ENCODE measurements around the gene PCBP2. TPM values are rescaled to one million over a fixed set of nuclear protein-coding genes. Genes with fewer than 3 reads are reported as not detected.

The PCBP2 gene
- total and polyA plus RNA-seq, 2 experiments from 2014 or later, result 132 to 389 TPM

DNA sequence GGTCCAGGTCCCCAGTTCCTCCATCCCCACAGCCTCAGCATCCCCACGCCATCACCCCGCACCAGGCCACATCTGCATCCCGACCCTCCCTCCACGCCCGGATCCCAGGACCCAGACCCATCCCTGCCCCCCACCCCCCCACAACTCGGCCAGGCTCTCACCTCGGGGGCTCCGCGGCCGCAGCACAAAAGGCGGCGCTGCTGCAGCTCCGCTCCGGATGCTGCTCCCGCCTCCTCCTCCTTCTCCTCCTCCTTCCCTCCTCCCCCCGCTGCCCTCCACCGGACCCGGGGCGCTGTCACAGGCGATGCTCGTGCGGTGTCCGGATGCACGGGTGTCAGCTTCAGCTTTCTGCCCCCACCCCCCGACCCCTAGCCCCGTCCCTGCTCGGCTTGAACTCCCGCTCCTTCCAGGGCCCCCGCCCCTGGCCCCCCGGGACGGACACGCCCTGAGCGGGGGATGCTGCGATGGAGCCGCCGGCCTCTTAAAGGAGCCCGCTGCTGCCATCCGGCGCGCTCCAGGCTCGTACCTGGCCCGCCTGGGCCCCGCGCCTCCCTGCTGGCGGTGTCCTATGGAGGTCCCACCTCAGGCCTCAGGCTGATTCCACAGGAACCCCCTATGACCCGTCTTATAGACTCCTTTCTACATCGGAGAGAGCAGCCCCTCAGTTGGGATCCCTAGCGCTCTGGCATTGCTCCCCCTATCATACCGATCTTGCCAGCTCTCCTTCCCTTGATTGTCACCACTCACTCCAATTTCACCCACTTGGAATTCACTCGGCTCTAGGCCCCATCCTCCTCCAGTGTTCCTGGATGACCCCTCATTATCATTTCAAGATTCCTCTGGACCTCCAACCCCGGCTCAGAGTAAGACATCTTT is 47.6 kb downstream of the PCBP2 start, which contains the start of gene MAP3K12:
MAP3K12 (minus strand) TSS at position 193 of the 876 bp plus-strand sequence. CDS start 12,067 bp downstream, outside the sequence.
- H3K27ac ChIP-seq, result peak within 1 kb of the TSS; percentile 98
- 3% methylated on average over 29 of the region's 51 CpGs for WGBS (ENCODE audit: low lambda C conversion rate, missing lambda C conversion rate)
- H3K36me3 ChIP-seq (replicated peaks; ENCODE audit: insufficient read depth, low read depth), result no peaks in the 10 kb centered on the region
- no peaks in the 10 kb centered on the region for H4K20me1 ChIP-seq (ENCODE audit: insufficient read depth, poor library complexity, severe bottlenecking)
- H3K4me2 ChIP-seq, result peak within 1 kb of the TSS; percentile 81
- H3K27me3 ChIP-seq, result no peaks in the 10 kb centered on the region
- peak within 1 kb of the TSS; percentile 26 for H2AFZ ChIP-seq
- no peaks in the 10 kb centered on the region for H3K9me2 ChIP-seq (replicated peaks; ENCODE audit: insufficient read depth)
- H3K9me3 ChIP-seq (ENCODE audit: low read depth), result no peaks in the 10 kb centered on the region
- DNase-seq (ENCODE audit: low spot score), result peak; percentile 76
- H3K4me3 ChIP-seq, result peak within 1 kb of the TSS; percentile 26
- peaks cover 43% of the 10 kb centered on the region for H3K79me2 ChIP-seq
- TF ChIP-seq EZH2 (IDR thresholded peaks at IDR 0.05; ENCODE audit: borderline replicate concordance) (no peak), EZH2phosphoT487 (IDR thresholded peaks at IDR 0.05; ENCODE audit: low read depth, severe bottlenecking, unreplicated experiment) (no peak)
- TF ChIP-seq, protein P1, sequence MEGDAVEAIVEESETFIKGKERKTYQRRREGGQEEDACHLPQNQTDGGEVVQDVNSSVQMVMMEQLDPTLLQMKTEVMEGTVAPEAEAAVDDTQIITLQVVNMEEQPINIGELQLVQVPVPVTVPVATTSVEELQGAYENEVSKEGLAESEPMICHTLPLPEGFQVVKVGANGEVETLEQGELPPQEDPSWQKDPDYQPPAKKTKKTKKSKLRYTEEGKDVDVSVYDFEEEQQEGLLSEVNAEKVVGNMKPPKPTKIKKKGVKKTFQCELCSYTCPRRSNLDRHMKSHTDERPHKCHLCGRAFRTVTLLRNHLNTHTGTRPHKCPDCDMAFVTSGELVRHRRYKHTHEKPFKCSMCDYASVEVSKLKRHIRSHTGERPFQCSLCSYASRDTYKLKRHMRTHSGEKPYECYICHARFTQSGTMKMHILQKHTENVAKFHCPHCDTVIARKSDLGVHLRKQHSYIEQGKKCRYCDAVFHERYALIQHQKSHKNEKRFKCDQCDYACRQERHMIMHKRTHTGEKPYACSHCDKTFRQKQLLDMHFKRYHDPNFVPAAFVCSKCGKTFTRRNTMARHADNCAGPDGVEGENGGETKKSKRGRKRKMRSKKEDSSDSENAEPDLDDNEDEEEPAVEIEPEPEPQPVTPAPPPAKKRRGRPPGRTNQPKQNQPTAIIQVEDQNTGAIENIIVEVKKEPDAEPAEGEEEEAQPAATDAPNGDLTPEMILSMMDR (IDR thresholded peaks at IDR 0.05; ENCODE audit: poor library complexity), result no peak
- H3K4me1 ChIP-seq (ENCODE audit: insufficient read depth), result peaks cover 30% of the 10 kb centered on the region

DNA sequence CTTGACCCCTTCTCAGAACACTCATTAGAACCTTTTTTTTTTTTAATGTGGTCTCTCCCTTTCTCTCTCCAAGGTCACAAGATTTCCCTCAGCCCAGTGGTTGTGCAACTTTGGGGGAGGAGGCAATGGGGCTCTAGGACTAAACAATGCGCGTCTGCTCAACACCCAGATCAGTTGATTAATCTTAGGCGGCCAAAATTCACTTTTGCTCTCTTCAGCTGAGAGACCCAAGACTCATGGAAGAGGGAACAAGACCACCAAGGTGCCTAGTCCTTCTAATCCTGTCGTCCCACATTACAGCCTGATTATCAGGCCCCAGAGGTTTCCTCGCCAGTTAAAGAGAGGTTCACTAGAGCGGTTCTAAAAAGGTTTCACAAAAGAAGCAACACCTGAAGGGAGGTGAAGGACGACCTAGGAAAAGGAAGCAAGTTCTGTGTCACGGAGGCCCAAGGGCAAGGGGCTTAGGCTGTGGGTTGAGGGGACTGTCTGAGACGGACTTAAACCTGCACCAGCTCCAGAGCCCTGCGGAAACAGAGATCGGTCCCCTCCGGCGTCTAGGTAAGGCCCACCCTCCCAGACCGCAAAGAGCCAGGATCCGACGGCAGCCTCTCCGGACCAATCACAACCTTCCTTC is 48.4 kb downstream of the PCBP2 start:
- WGBS (ENCODE audit: low lambda C conversion rate, missing lambda C conversion rate), result 7% methylated on average over 17 of the region's 17 CpGs
- no peaks in the 10 kb centered on the region for H4K20me1 ChIP-seq (ENCODE audit: insufficient read depth, poor library complexity, severe bottlenecking)
- peaks cover 38% of the 10 kb centered on the region for H3K79me2 ChIP-seq
- peak overlapping the region; percentile 98 for H3K27ac ChIP-seq
- no peaks in the 10 kb centered on the region for H3K27me3 ChIP-seq
- no peaks in the 10 kb centered on the region for H3K36me3 ChIP-seq (replicated peaks; ENCODE audit: insufficient read depth, low read depth)
- peaks cover 30% of the 10 kb centered on the region for H3K4me1 ChIP-seq (ENCODE audit: insufficient read depth)
- peak overlapping the region; percentile 81 for H3K4me2 ChIP-seq
- peak; percentile 76 for DNase-seq (ENCODE audit: low spot score)
- peak overlapping the region; percentile 26 for H3K4me3 ChIP-seq
- H2AFZ ChIP-seq, result peak overlapping the region; percentile 26
- H3K9me3 ChIP-seq (ENCODE audit: low read depth), result no peaks in the 10 kb centered on the region
- H3K9me2 ChIP-seq (replicated peaks; ENCODE audit: insufficient read depth), result no peaks in the 10 kb centered on the region
- TF ChIP-seq EZH2phosphoT487 (IDR thresholded peaks at IDR 0.05; ENCODE audit: low read depth, severe bottlenecking, unreplicated experiment) (no peak), EZH2 (IDR thresholded peaks at IDR 0.05; ENCODE audit: borderline replicate concordance) (no peak)
- TF ChIP-seq, protein P1 (IDR thresholded peaks at IDR 0.05; ENCODE audit: poor library complexity), result no peak

DNA sequence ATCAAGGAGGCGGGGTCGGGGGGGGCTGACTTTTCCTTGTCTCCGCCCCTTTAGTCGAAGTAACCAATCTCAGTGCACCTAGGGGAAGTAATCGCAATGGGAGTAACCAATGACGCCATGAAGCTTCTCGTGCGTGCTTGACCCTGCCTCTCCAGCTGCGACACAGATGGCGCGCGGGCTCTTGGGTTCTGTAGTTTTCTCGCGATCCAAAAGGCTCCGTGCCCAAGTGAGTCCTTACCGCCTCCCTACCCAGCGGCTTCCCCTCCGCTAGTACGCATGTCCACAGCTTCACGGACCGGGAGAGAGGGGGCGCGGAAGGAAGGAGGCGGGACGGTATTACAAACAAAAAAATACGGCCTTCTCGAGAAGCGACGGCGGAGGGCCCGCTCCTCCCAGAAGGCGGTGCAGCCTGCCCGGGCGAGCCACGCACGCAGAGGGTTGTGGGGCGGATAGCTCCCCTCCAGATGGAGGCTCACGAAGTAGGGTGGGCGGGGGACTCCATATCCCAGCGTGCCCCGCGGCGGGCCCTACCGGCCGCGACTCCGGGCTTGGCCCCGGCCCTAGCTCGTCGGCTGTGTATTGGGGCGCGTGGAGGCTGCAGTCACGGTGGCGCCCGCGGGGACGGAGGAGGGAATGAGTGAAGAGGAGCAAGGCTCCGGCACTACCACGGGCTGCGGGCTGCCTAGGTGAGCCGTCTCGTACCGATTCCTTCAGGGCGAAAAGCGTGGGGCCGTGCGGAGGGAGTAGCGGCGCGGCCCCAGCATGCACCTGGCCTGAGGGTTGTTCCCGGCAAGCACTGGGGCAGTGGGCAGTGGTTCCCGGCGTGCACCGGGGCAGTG is 49.1 kb downstream of the PCBP2 start, which contains the start of gene TARBP2:
TARBP2 (plus strand) TSS at position 508 of the 839 bp plus-strand sequence; CDS start at position 634, 126 bp downstream.
- H3K36me3 ChIP-seq (replicated peaks; ENCODE audit: insufficient read depth, low read depth), result no peaks in the 10 kb centered on the region
- peak within 1 kb of the TSS; percentile 75 for H2AFZ ChIP-seq
- H3K9me2 ChIP-seq (replicated peaks; ENCODE audit: insufficient read depth), result no peaks in the 10 kb centered on the region
- H3K4me1 ChIP-seq (ENCODE audit: insufficient read depth), result peaks cover 26% of the 10 kb centered on the region
- peak within 1 kb of the TSS; percentile 34 for H3K4me3 ChIP-seq
- peak within 1 kb of the TSS; percentile 96 for H3K4me2 ChIP-seq
- H3K9me3 ChIP-seq (ENCODE audit: low read depth), result no peaks in the 10 kb centered on the region
- peak; percentile 99 for DNase-seq (ENCODE audit: low spot score)
- peak within 1 kb of the TSS; percentile 98 for H3K27ac ChIP-seq
- no peak for TF ChIP-seq EZH2 (IDR thresholded peaks at IDR 0.05; ENCODE audit: borderline replicate concordance)
- TF ChIP-seq EZH2phosphoT487 (IDR thresholded peaks at IDR 0.05; ENCODE audit: low read depth, severe bottlenecking, unreplicated experiment), result no peak
- TF ChIP-seq, protein P1 (IDR thresholded peaks at IDR 0.05; ENCODE audit: poor library complexity), result no peak
- H4K20me1 ChIP-seq (ENCODE audit: insufficient read depth, poor library complexity, severe bottlenecking), result no peaks in the 10 kb centered on the region
- no peaks in the 10 kb centered on the region for H3K27me3 ChIP-seq
- H3K79me2 ChIP-seq, result peaks cover 38% of the 10 kb centered on the region
- 1% methylated on average over 74 of the region's 74 CpGs for WGBS (ENCODE audit: low lambda C conversion rate, missing lambda C conversion rate)

Measured in hepatocyte (in vitro differentiated cells).